ENCODE data around the gene ZNF746. TPM values are rescaled to one million over a fixed set of nuclear protein-coding genes. Genes with fewer than 3 reads are reported as not detected.

Gene ZNF746
- polyA plus RNA-seq, 1 donor (not counting 4 experiments of a cell fraction or from before 2014, with no cell fraction given): 7.0 TPM

DNA sequence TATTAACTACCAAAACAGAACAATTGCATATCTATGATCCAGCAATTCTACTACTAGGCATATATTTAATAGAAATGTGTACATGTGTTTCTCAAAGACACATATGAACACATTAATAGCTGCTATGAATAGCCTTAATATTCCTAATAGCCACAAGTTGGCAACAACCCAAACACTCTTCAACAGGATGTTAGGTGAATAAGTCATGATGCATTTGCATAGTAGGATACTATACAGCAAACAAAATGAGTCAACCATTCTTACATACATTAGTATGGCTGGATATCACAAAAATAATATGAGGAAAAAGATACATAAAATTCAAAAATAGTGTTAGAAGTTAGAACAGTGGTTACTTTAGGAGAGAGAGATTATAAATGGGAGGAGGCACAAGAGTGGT is 26.8 kb upstream of the ZNF746 start:
- no peak overlapping the region for H3K9ac ChIP-seq (ENCODE audit: control insufficient read depth, extremely low read depth, insufficient read depth, low read length)
- H2AFZ ChIP-seq (ENCODE audit: control insufficient read depth, low read length): no peak overlapping the region
- TF ChIP-seq, protein P1, sequence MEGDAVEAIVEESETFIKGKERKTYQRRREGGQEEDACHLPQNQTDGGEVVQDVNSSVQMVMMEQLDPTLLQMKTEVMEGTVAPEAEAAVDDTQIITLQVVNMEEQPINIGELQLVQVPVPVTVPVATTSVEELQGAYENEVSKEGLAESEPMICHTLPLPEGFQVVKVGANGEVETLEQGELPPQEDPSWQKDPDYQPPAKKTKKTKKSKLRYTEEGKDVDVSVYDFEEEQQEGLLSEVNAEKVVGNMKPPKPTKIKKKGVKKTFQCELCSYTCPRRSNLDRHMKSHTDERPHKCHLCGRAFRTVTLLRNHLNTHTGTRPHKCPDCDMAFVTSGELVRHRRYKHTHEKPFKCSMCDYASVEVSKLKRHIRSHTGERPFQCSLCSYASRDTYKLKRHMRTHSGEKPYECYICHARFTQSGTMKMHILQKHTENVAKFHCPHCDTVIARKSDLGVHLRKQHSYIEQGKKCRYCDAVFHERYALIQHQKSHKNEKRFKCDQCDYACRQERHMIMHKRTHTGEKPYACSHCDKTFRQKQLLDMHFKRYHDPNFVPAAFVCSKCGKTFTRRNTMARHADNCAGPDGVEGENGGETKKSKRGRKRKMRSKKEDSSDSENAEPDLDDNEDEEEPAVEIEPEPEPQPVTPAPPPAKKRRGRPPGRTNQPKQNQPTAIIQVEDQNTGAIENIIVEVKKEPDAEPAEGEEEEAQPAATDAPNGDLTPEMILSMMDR (optimal IDR thresholded peaks at IDR 0.05 in 1 of 3, IDR thresholded peaks at IDR 0.05 in 1 of 3, conservative IDR thresholded peaks at IDR 0.05 in 1 of 3; ENCODE audit: extremely low read depth in 1 of 3, insufficient read depth in 2 of 3, low read length in 3 of 3): no peak
- TF ChIP-seq EZH2 (IDR thresholded peaks at IDR 0.05; ENCODE audit: low read length): no peak
- H4K20me1 ChIP-seq (ENCODE audit: control insufficient read depth, extremely low read depth, insufficient read depth, low read length): no peaks in the 10 kb centered on the region
- no peak overlapping the region for H3K4me3 ChIP-seq (ENCODE audit: control insufficient read depth in 2 of 3, extremely low read depth in 1 of 3, insufficient read depth in 2 of 3, low read depth in 1 of 3, low read length in 3 of 3)
- H3K36me3 ChIP-seq (ENCODE audit: control insufficient read depth in 2 of 2, extremely low read depth in 1 of 2, insufficient read depth in 2 of 2, low read length in 2 of 2): no peaks in the 10 kb centered on the region
- dilution Hi-C loops (cut with MboI; ENCODE audit: extremely low pct_ligation_motif_present, low sequenced_read_pairs): no loop called here
- no peak overlapping the region for H3K27ac ChIP-seq (ENCODE audit: control insufficient read depth, insufficient read depth, low read length)
- H3K4me1 ChIP-seq (ENCODE audit: control insufficient read depth, extremely low read depth, insufficient read depth, low read length): peaks cover 3% of the 10 kb centered on the region
- no peaks in the 10 kb centered on the region for H3K9me1 ChIP-seq (ENCODE audit: control insufficient read depth, extremely low read depth, insufficient read depth, low read length)
- no peaks in the 10 kb centered on the region for H3K27me3 ChIP-seq (ENCODE audit: control insufficient read depth, extremely low read depth, insufficient read depth, low read length)
- FAIRE-seq (no peak), DNase-seq (ENCODE audit: low read depth, low spot score) (peak; percentile 41)
- no peaks in the 10 kb centered on the region for H3K79me2 ChIP-seq (ENCODE audit: control insufficient read depth, insufficient read depth, low read length)
- peaks cover 10% of the 10 kb centered on the region for H3K9me3 ChIP-seq (ENCODE audit: control insufficient read depth, low read depth, low read length)
- H3K4me2 ChIP-seq (ENCODE audit: control insufficient read depth, extremely low read depth, insufficient read depth, low read depth, low read length): no peak overlapping the region

DNA sequence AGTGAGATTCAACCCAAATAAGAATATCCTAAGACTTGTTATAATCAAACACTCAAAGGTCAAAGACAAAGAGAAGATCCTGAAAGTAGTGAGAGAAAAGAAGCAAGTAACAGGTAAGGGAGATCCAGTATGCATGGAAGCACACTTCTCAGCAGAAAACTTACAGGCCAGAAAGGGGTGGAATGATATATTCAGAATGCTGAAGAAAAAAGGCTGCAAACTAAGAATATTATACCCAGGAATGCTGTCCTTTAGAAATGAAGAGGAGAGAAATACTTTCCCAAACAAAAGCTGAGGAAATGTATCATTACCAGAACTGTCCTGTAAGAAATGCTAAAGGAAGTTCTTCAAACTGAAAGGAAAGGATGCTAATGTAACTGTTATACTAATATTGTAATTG is 12.6 kb upstream of the ZNF746 start:
- no peak overlapping the region for H2AFZ ChIP-seq (ENCODE audit: control insufficient read depth, low read length)
- H3K9ac ChIP-seq (ENCODE audit: control insufficient read depth, extremely low read depth, insufficient read depth, low read length): no peak overlapping the region
- H3K27ac ChIP-seq (ENCODE audit: control insufficient read depth, insufficient read depth, low read length): no peak overlapping the region
- no peaks in the 10 kb centered on the region for H4K20me1 ChIP-seq (ENCODE audit: control insufficient read depth, extremely low read depth, insufficient read depth, low read length)
- H3K9me1 ChIP-seq (ENCODE audit: control insufficient read depth, extremely low read depth, insufficient read depth, low read length): no peaks in the 10 kb centered on the region
- TF ChIP-seq, protein P1 (optimal IDR thresholded peaks at IDR 0.05 in 1 of 3, IDR thresholded peaks at IDR 0.05 in 1 of 3, conservative IDR thresholded peaks at IDR 0.05 in 1 of 3; ENCODE audit: extremely low read depth in 1 of 3, insufficient read depth in 2 of 3, low read length in 3 of 3): no peak
- TF ChIP-seq EZH2 (IDR thresholded peaks at IDR 0.05; ENCODE audit: low read length): no peak
- no peaks in the 10 kb centered on the region for H3K36me3 ChIP-seq (ENCODE audit: control insufficient read depth in 2 of 2, extremely low read depth in 1 of 2, insufficient read depth in 2 of 2, low read length in 2 of 2)
- H3K27me3 ChIP-seq (ENCODE audit: control insufficient read depth, extremely low read depth, insufficient read depth, low read length): no peaks in the 10 kb centered on the region
- no peak overlapping the region for H3K4me3 ChIP-seq (ENCODE audit: control insufficient read depth in 2 of 3, extremely low read depth in 1 of 3, insufficient read depth in 2 of 3, low read depth in 1 of 3, low read length in 3 of 3)
- peaks cover 3% of the 10 kb centered on the region for H3K9me3 ChIP-seq (ENCODE audit: control insufficient read depth, low read depth, low read length)
- dilution Hi-C loops (cut with MboI; ENCODE audit: extremely low pct_ligation_motif_present, low sequenced_read_pairs): no loop called here
- no peaks in the 10 kb centered on the region for H3K4me1 ChIP-seq (ENCODE audit: control insufficient read depth, extremely low read depth, insufficient read depth, low read length)
- H3K4me2 ChIP-seq (ENCODE audit: control insufficient read depth, extremely low read depth, insufficient read depth, low read depth, low read length): no peak overlapping the region
- no peaks in the 10 kb centered on the region for H3K79me2 ChIP-seq (ENCODE audit: control insufficient read depth, insufficient read depth, low read length)
- FAIRE-seq: no peak
- DNase-seq (ENCODE audit: low read depth, low spot score): no peak

Data from keratinocyte (primary cell).